A549 (cell line): ENCODE data around the gene MEI4. TPM values are rescaled to one million over a fixed set of nuclear protein-coding genes. Genes with fewer than 3 reads are reported as not detected.

Experiments used
- ATAC-seq, 2 experiments: fragments of 200-7000 bp in 1 of 2; fragments of >200 bp in 1 of 2; cut with Nextera tagmentation in 1 of 2; cut with Tn5 transposase in 1 of 2; 3 replicates each; pipeline versions ENCODE4 v1.8.0 to v1.9.1; 2018 to 2020; ENCODE audit warnings: mild to moderate bottlenecking in 1 of 2, moderate library complexity in 1 of 2
- CTCF ChIA-PET: fragments of 300-600 bp; sonication (Branson Sonifier 250); formaldehyde crosslinking; extraction: SDS; loops from one replicate; lab custom pipeline; 2021; ENCODE audit warnings: antibody characterized with exemption, inconsistent platforms; lab: Yijun Ruan, JAX
- POLR2A ChIA-PET: fragments of 350-600 bp; formaldehyde crosslinking; extraction: SDS; loops from one replicate; lab custom pipeline; 2021; ENCODE audit warnings: antibody characterized with exemption, inconsistent platforms; lab: Yijun Ruan, JAX
- DNase-seq, 2 experiments: peaks; one replicate each; pipeline versions ENCODE4 v3.0.0 to v3.0.0-alpha.2; 2011 to 2016; ENCODE audit warnings: low read depth in 1 of 2, low spot score in 1 of 2
- FAIRE-seq: peaks from 2 replicates; lab custom pipeline; 2011; peaks lifted over from hg19 to GRCh38; lab: Jason Lieb, UNC
- H3K27ac ChIP-seq, 2 experiments: fragments of >200 bp; sonication (Bioruptor Twin); formaldehyde crosslinking; 3 replicates each; pipeline ENCODE4 v1.5.1; 2016 to 2017
- H3K4me1 ChIP-seq: fragments of >200 bp; sonication (Bioruptor Twin); formaldehyde crosslinking; 3 replicates; pipeline ENCODE4 v1.6.1; 2016
- H3K4me2 ChIP-seq: fragments of >200 bp; sonication (Bioruptor Twin); formaldehyde crosslinking; 3 replicates; pipeline ENCODE4 v1.6.1; 2016
- H3K4me3 ChIP-seq: fragments of >200 bp; sonication (Bioruptor Twin); formaldehyde crosslinking; 3 replicates; pipeline ENCODE4 v1.5.1; 2016
- H3K9me3 ChIP-seq: fragments of >200 bp; sonication (Bioruptor Twin); formaldehyde crosslinking; 3 replicates; pipeline ENCODE4 v1.6.1; 2016
- CBX2 ChIP-seq: fragments of 200-600 bp; sonication (generic); IDR thresholded peaks from 2 replicates; pipeline ENCODE4 v1.6.1; 2016; ENCODE audit warnings: low read depth, mild to moderate bottlenecking, borderline replicate concordance
- CTCF ChIP-seq: fragments of >200 bp; sonication (Bioruptor Twin); formaldehyde crosslinking; IDR thresholded peaks from 3 replicates; pipeline ENCODE4 v1.5.1; 2016
- FOXS1 ChIP-seq: fragments of 250-450 bp; sonication (Bioruptor Pico); IDR thresholded peaks from 2 replicates; pipeline ENCODE4 v1.5.0; 2020; ENCODE audit warnings: mild to moderate bottlenecking, moderate library complexity
- GATA3 ChIP-seq: IDR thresholded peaks from 2 replicates; pipeline ENCODE4 v1.6.1; 2012; ENCODE audit warnings: borderline replicate concordance
- HDAC2 ChIP-seq: fragments of 200-600 bp; sonication (generic); IDR thresholded peaks from 2 replicates; pipeline ENCODE4 v1.6.1; 2016
- HOXB13 ChIP-seq: fragments of 250-450 bp; sonication (Bioruptor Pico); IDR thresholded peaks from 2 replicates; pipeline ENCODE4 v1.5.0; 2020; ENCODE audit warnings: low read depth, mild to moderate bottlenecking, moderate library complexity
- JUN ChIP-seq, 2 experiments: fragments of >200 bp; sonication (Bioruptor Twin); formaldehyde crosslinking; IDR thresholded peaks; 2 replicates in 1 of 2; 3 replicates in 1 of 2; pipeline ENCODE4 v1.6.1; 2016 to 2017
- JUNB ChIP-seq: fragments of >200 bp; sonication (Bioruptor Twin); formaldehyde crosslinking; IDR thresholded peaks from 2 replicates; pipeline ENCODE4 v1.6.1; 2016
- MAFK ChIP-seq: fragments of 450-650 bp; IDR thresholded peaks from 2 replicates; pipeline ENCODE4 v1.6.1; 2014; ENCODE audit not compliant: partially characterized antibody
- MAX ChIP-seq: IDR thresholded peaks from 2 replicates; pipeline ENCODE4 v1.6.1; 2012
- RAD21 ChIP-seq, 2 experiments: fragments of >200 bp in 1 of 2; sonication (Bioruptor Twin) in 1 of 2; formaldehyde crosslinking in 1 of 2; IDR thresholded peaks in 1 of 2; conservative IDR thresholded peaks in 1 of 2; 2 replicates in 1 of 2; 3 replicates in 1 of 2; pipeline ENCODE4 v1.6.1; 2012 to 2018; ENCODE audit warnings: inconsistent platforms in 1 of 2
- RCOR1 ChIP-seq: fragments of 150-350 bp; IDR thresholded peaks from 2 replicates; pipeline ENCODE4 v1.6.1; 2014; ENCODE audit warnings: antibody characterized with exemption, low read length, low read depth
- RNF2 ChIP-seq: fragments of 200-600 bp; sonication (generic); IDR thresholded peaks from 2 replicates; pipeline ENCODE4 v1.6.1; 2016; ENCODE audit warnings: low read depth, mild to moderate bottlenecking, antibody characterized with exemption, moderate library complexity, borderline replicate concordance
- SMC3 ChIP-seq: fragments of >200 bp; sonication (Bioruptor Twin); formaldehyde crosslinking; IDR thresholded peaks from 3 replicates; pipeline ENCODE4 v1.6.1; 2018; ENCODE audit warnings: inconsistent platforms
- TP53 ChIP-seq: fragments of 250-450 bp; sonication (Bioruptor Pico); IDR thresholded peaks from 2 replicates; pipeline ENCODE4 v1.5.0; 2021; ENCODE audit warnings: mild to moderate bottlenecking, moderate library complexity
- ZSCAN20 ChIP-seq: fragments of 250-450 bp; sonication (Bioruptor Pico); IDR thresholded peaks from 2 replicates; pipeline ENCODE4 v1.8.0; 2022; ENCODE audit warnings: mild to moderate bottlenecking, moderate library complexity
- WGBS: methylation state at CpG from one replicate; pipeline ENCODE4 v1.1.6; 2017; ENCODE audit errors: missing lambda C conversion rate; 5-methylcytosine and 5-hydroxymethylcytosine counted together
- polyA plus RNA-seq, 4 experiments: library from polyadenylated mRNA; depleted of rRNA in 3 of 4; stranded (reverse); fragments of >200 nt; fragmentation: RNase III in 1 of 4; extraction: RNeasy Plus Mini Kit Qiagen cat#74134 plus additional on column Dnase treatment in 1 of 4; gene quantifications; 2 replicates in 3 of 4; 3 replicates in 1 of 4; pipeline ENCODE4 v1.2.3, GENCODE V29; 2011 to 2017
- TF ChIP-seq, protein P1 (sequence below): fragments of 250-450 bp; sonication (Bioruptor Pico); IDR thresholded peaks from 2 replicates; pipeline ENCODE4 v1.5.0; 2020; ENCODE audit warnings: low read depth, mild to moderate bottlenecking, moderate library complexity
- TF ChIP-seq, protein P2 (sequence below): IDR thresholded peaks from 2 replicates; pipeline ENCODE4 v1.6.1; 2012
- TF ChIP-seq, protein P3 (sequence below): fragments of 450-650 bp; IDR thresholded peaks from 2 replicates; pipeline ENCODE4 v1.6.1; 2014; ENCODE audit warnings: antibody characterized with exemption
- TF ChIP-seq, protein P4 (sequence below): fragments of >200 bp; sonication (Bioruptor Twin); formaldehyde crosslinking; IDR thresholded peaks from 3 replicates; pipeline ENCODE4 v1.6.1; 2016
- TF ChIP-seq, protein P5 (sequence below): fragments of >200 bp; sonication (Bioruptor Twin); formaldehyde crosslinking; IDR thresholded peaks from 2 replicates; pipeline ENCODE4 v1.6.1; 2016

Gene MEI4
- polyA plus RNA-seq, 2 of the 4 experiments (the other 2 are of a cell fraction), result not detected

DNA sequence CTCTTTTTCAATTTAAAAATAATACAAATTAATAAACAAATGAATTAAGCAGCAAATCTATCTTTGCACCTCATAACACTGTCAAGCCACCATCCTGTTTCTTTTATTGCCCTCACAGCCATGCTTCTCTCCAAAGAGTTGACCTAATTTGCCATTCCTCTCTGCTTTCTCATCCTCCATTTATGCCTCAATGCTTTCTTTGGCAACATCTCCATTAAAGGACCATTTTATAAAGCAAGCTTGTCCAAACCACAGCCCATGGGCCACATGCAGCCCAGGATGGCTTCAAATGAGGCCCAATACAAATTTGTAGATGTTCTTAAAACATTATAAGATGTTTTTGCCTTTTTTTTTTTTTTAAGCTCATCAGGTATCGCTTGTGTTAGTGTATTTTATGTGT lies 26.4 kb upstream of the MEI4 start:
- no peak overlapping the region for H3K4me2 ChIP-seq
- H3K4me1 ChIP-seq, result no peaks in the 10 kb centered on the region
- TF ChIP-seq ZSCAN20 (CRISPR knock-in tag), result no peak
- TF ChIP-seq, protein P1, sequence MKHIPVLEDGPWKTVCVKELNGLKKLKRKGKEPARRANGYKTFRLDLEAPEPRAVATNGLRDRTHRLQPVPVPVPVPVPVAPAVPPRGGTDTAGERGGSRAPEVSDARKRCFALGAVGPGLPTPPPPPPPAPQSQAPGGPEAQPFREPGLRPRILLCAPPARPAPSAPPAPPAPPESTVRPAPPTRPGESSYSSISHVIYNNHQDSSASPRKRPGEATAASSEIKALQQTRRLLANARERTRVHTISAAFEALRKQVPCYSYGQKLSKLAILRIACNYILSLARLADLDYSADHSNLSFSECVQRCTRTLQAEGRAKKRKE, result no peak
- TF ChIP-seq HOXB13 (CRISPR knock-in tag), result no peak
- TF ChIP-seq TP53, result no peak
- no peak for TF ChIP-seq MAFK
- no peak for TF ChIP-seq RAD21 (conservative IDR thresholded peaks at IDR 0.05 in 1 of 2, IDR thresholded peaks at IDR 0.05 in 1 of 2)
- no peaks in the 10 kb centered on the region for H3K9me3 ChIP-seq
- ChIA-PET POLR2A (no interaction called here), CTCF (no interaction called here)
- no peak overlapping the region for H3K4me3 ChIP-seq
- DNase-seq, result no peak
- FAIRE-seq, result no peak
- ATAC-seq, result no peak
- 16% methylated on average over 1 of the region's 1 CpG for whole genome bisulfite sequencing
- no peak overlapping the region for H3K27ac ChIP-seq

DNA sequence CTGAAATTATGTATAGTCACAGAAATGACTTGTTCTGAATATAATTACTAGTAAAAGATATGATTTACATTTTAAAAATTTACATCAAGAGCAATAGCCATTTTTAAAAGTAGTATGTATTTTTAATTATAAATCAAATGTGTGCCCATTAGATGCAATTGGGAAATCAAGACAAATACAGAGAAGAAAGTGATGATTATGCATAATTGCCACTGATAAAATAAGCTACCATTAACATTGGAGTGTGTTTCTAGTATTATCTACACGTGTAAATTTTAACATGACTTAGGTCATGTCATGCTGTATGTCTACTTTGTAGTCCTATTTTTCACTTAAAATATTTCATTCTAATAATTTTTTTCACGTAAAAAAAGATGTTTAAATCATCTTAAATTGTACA lies 22.8 kb upstream of the MEI4 start:
- H3K4me3 ChIP-seq, result no peak overlapping the region
- ChIA-PET POLR2A (no interaction called here), CTCF (no interaction called here)
- no peak overlapping the region for H3K27ac ChIP-seq
- FAIRE-seq (no peak), DNase-seq (no peak), ATAC-seq (no peak)
- H3K9me3 ChIP-seq, result no peaks in the 10 kb centered on the region
- peak; percentile 56 for TF ChIP-seq MAFK
- TF ChIP-seq FOXS1 (CRISPR knock-in tag), result no peak
- TF ChIP-seq, protein P2, sequence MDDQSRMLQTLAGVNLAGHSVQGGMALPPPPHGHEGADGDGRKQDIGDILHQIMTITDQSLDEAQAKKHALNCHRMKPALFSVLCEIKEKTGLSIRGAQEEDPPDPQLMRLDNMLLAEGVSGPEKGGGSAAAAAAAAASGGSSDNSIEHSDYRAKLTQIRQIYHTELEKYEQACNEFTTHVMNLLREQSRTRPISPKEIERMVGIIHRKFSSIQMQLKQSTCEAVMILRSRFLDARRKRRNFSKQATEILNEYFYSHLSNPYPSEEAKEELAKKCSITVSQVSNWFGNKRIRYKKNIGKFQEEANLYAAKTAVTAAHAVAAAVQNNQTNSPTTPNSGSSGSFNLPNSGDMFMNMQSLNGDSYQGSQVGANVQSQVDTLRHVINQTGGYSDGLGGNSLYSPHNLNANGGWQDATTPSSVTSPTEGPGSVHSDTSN, result no peak
- no peak for TF ChIP-seq RCOR1
- no peak overlapping the region for H3K4me2 ChIP-seq
- WGBS, result 17% methylated on average over 2 of the region's 2 CpGs
- no peaks in the 10 kb centered on the region for H3K4me1 ChIP-seq

- FAIRE-seq (no peak), DNase-seq (no peak), ATAC-seq (no peak)
- Histone ChIP-seq H3K9me3 (no peaks in the 10 kb centered on the region), H3K4me1 (no peaks in the 10 kb centered on the region), H3K4me3 (no peak overlapping the region), H3K27ac (no peak overlapping the region), H3K4me2 (no peak overlapping the region)
- CTCF ChIA-PET, result no interaction called here
- WGBS, result 19% methylated on average over 1 of the region's 1 CpG
- POLR2A ChIA-PET, result no interaction called here
- no peak for TF ChIP-seq HDAC2
These were observed 19.4 kb upstream of the MEI4 start for GRCh38 chr6:77633471-77633870.

GRCh38 chr6:77633993-77634715 lies 18.7 kb upstream of the MEI4 start:
- no peak for FAIRE-seq

More at GRCh38 chr6:77633993-77634715, 18.7 kb upstream of the MEI4 start:
- WGBS, result 63% methylated on average over 1 of the region's 1 CpG
- POLR2A ChIA-PET, result no interaction called here
- Histone ChIP-seq H3K4me2 (no peak overlapping the region), H3K4me3 (no peak overlapping the region), H3K27ac (no peak overlapping the region), H3K9me3 (no peaks in the 10 kb centered on the region), H3K4me1 (no peaks in the 10 kb centered on the region)
- ATAC-seq, result no peak
- CTCF ChIA-PET, result interaction anchor here (0.6 kb wide), 1 partner anchor 665 kb away, joined by 3 read pairs; no protein-coding TSS in a partner anchor
- DNase-seq, result no peak
- TF ChIP-seq JUN (IDR thresholded peaks at IDR 0.05), result no peak
- no peak for TF ChIP-seq SMC3
- TF ChIP-seq GATA3, result no peak
- TF ChIP-seq, protein P3, sequence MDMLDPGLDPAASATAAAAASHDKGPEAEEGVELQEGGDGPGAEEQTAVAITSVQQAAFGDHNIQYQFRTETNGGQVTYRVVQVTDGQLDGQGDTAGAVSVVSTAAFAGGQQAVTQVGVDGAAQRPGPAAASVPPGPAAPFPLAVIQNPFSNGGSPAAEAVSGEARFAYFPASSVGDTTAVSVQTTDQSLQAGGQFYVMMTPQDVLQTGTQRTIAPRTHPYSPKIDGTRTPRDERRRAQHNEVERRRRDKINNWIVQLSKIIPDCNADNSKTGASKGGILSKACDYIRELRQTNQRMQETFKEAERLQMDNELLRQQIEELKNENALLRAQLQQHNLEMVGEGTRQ, result no peak
- TF ChIP-seq JUNB, result no peak
- TF ChIP-seq, protein P4, sequence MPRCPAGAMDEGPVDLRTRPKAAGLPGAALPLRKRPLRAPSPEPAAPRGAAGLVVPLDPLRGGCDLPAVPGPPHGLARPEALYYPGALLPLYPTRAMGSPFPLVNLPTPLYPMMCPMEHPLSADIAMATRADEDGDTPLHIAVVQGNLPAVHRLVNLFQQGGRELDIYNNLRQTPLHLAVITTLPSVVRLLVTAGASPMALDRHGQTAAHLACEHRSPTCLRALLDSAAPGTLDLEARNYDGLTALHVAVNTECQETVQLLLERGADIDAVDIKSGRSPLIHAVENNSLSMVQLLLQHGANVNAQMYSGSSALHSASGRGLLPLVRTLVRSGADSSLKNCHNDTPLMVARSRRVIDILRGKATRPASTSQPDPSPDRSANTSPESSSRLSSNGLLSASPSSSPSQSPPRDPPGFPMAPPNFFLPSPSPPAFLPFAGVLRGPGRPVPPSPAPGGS, result no peak
- TF ChIP-seq MAFK, result no peak
- no peak for TF ChIP-seq CTCF
- no peak for TF ChIP-seq MAX
- TF ChIP-seq, protein P5, sequence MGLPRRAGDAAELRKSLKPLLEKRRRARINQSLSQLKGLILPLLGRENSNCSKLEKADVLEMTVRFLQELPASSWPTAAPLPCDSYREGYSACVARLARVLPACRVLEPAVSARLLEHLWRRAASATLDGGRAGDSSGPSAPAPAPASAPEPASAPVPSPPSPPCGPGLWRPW, result no peak
- TF ChIP-seq CBX2, result no peak
- TF ChIP-seq RNF2, result no peak
- TF ChIP-seq HOXB13 (CRISPR knock-in tag), result no peak
- TF ChIP-seq RCOR1, result no peak
